ENCODE measurements around the gene ZBTB25.

The ZBTB25 gene

DNA sequence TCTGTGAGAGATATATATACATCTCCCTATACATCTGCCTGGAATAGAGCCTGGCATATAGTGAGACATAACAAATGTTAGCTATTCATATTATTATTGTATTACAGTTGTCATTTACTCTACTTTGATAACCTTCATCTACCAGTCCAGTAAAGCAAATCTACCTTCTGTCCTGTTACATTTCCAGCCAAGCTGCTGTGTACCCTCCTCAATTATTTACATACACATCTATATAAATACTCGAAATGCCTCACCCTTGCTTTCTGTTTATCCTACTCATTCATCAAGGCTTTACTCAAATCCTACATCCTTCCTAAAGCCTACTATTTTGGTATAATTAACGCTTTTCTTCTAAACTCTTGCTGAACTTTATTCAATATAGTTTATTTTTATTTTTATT, 9.6 kb upstream of the ZBTB25 start:
- FAIRE-seq = no peak

DNA sequence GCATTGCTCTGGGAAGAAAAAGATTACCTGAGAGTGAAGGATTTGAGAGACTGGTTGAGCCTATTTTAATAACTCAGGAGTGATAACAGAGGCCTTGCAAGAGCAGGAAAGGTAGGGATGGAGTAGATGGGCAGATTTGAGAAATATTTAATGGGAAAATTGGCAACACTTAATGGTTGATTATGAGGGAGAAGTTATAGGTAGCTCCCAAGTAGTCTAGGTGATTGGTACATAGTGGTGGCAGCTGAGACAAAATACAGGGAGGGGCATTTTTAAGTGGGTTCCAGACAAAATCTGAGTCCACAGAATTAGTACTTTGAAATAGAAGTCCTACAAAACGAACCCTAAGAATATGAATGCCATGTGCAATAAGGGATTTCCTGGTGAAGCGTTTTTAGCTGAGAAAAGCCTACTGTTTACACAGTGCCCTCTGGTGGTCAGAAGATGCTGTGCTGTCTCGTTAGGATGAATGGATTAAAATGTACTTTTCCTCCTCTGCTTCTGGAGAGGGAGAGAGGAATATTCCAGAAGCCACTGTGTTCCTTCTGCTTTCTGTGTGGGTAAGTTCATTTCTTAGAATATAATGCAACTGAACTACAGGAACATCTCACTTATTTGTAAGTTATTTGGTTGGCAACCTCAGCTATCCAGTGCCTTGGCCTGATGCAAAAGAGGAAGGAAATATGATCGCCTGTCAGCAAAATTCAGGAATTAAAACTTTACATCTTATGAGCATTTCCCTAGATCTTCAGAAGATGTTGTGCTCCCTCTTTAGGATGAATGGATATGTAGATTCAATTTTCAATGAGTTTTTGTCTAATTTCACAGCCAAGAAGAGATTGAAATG, 7.4 kb upstream of the ZBTB25 start:
- FAIRE-seq = no peak

DNA sequence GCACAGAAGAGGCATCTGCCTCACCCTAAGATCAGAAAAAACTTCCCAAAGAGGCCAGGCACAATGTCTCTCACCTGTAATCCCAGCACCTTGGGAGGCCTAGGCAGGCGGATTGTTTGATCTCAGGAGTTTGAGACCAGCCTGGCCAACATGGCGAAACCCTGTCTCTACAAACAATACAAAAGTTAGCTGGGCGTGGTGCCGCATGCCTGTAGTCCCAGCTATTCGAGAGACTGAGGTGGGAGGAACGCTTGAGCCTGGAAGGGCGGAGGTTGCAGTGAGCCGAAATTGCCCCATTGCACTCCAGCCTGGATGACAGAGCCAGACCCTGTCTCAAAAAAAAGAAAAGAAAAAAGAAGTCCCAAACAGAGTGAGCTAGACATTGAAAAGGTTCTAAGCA, 5.4 kb upstream of the ZBTB25 start:
- no peak for FAIRE-seq

DNA sequence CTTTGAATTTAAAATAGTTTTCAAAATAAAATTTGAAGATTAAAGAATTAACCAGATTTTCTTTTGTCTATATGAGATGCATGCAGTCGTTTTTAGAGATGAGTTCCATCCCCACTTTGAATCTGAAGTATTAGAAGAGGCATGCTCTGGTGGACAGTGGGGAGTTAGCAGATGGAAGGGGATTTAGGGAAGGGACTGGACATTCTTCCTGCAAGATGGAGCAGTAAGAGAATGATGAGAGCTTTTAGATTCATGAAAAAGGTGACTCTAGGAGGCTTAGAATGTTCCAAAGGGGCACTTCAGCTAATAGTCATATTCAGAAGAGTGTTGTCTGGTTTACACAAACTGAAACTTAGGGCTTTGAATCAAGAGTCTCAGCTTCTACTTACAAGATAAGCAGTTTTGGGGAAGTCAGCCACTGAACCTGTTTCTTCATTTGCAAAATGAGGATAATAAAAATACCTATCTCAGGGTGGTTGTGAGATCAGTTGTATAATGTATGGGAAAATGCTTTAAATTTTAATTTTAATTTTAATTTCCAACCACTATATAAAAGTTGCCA, 4.7 kb upstream of the ZBTB25 start:
- no peak for FAIRE-seq

DNA sequence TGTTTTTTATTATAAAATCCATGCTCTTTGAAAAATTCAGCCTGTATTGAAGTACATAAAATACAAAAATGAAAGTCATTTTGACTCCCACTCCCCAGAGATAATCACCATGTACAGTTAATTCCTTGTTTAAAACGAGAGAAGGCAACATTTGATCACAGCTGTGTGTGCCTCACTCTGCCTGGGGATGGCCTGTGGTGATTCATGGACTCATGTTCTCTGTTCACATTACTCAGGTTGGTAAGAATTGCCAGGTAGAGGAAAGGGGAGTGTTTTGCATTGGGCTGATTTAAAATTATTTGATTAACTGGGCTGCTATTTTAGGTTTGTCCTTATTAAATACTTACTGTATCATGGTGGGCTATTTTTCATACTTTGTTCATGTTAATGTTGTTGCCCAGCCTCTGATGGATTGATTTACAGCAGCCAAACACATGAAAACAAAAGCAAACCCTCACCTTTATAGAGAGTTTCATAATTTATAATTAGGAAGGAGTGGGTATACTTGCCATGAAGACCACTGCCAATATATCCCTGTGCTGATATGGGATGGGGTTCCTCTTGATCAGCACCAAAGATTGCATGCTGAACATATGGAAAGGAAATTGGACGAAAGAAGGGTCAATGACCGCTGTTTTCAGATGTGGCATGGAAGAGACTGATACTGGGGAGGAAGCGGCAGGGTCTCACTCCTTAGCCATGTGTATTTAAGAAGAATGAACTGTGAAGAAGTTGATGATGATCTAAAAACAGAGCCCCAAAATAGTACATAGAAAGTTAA, 3.9 kb upstream of the ZBTB25 start:
- no peak for FAIRE-seq

DNA sequence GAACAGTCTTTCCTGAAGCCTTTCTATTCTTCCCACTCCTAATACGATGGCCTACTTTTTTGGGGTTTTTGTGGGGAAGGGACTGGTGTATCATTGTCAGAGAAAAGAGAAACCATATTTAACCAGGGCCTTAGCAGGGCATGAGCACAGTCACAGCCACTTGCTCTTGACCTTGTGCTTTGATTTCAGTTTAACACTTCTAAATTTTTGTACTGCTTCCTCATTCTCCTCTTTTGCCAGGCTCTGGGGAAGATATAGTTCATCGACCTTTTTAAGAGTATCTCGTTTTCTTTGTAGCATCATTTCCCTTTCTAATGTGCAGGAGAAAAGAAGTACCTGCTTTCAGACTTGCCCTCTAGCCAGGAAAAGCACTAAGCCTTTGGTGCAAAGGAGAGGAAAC, 3.1 kb upstream of the ZBTB25 start:
- FAIRE-seq = no peak

DNA sequence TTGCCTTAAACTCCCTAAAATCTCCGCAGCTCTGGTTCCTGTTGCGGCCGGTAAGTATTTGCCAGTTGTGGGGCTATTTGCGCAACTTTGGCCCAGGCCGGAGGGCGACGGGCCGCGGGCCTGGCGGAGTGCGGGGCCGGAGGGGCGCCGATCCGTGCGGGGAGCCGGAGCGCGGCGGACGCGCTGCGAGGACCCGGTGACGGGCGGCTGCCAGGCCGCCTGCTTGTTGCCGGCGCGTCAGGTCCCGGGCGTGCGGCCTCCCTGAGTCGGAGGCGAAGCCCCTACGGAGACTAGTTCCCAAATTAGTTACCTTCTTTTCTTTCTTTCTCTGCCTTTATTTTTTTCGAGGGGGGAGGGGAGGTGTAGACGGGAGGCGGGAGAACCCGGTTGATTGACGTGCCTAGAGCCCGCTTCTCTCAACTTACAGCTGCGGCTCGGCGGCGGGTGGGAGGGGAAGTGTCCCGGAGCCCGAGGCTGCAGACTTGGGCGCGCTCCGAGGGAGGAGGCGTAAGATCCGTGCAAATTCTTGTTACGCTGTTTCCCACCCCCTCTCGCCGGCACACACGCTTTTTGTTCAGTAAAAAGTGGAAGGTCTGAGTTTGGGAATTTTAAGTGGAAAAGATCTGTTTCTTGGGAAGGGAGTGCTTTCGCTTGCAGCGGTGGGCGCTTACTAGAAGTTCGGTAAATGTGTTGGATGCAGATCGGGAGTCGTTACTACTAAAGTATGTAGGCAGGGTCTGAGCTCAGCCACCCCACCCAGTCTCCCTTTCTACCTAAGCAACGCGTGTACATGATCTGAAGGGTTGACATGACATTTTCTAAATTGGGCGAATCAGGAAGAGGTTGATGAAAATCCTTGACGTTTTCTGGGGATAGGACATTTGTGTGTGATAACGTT, 1.5 kb upstream of the ZBTB25 start:
- no peak for FAIRE-seq

DNA sequence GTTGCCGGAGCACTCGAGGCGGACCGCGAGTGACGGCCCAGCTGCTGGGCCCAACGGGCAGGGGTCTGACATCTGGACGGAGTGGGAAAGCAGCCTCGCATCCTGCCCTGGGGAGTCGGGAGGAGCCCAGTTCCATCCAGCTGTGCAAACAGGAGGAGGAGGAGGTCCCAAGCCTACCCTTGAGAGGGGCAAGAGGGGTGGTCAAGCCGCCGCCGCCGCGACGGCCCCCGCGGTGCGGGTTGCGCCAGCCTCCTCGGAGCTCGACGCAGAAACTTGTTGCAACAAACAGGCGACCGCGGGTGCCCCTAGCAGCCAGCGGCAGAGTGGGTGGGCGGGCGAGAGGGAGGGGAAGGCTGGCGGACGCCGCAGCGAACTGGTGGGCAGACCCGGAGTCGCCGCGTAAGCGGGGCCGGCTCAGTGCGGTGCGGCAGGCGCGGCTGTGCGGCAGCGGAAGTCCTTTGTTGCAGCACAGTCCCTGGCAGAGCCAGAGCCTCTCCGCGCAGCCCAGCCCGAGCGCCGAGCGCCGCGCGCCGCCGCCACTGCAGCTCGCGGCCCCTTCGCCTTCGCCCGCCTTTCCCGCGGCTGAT, 765 bp upstream of the ZBTB25 start, which contains the start of gene ZBTB1:
Gene ZBTB1, plus strand, starts transcription at position 461 of the 587 bp plus-strand sequence. CDS start 16,735 bp downstream, outside the sequence.
- no peak for FAIRE-seq

DNA sequence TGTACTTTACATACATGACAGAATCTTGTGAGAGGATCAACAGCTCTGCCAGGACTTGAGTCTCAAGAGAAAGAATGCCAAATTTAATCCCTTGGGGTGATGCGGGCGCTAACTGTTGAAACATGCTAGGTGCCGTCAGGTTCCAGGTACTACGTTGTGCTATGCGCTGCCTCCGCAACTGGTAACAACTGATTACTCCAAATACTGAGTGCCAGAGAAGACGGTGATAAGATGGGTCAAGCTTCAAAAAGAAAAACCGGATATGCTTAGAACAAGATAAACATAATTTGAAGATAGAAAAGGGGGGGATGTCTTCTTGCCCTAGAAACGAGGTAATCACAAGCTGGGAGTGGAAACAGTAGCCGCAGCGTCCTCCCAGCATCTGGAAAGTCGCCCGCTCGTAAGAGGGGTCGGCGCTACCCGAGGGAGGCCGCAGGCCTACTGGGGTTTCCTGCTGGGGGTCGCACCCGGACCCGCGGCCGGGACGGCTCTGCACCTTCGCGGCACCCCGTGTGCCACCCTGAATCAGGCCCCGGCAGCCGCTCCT, 678 bp downstream of the ZBTB25 start:
- no peak for FAIRE-seq

DNA sequence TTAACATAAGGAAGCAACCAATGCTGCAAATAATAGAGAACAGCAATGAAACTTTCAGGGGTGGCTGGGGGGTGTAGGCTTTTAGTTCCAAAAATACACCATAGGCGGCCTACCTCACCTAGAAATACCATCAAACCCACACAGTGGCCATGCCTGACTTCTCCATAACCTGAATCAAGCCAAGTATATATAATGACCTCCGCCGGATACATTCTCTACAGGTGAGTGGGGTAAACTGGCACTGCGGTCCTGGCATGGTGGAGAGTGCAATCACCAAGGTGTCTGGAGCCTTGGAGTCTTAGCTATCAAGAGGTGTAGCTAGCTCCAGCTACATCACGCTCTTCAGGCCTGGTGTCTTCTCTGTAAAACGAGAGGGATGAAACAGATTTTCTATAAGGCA, 1.2 kb downstream of the ZBTB25 start:
- FAIRE-seq = no peak

DNA sequence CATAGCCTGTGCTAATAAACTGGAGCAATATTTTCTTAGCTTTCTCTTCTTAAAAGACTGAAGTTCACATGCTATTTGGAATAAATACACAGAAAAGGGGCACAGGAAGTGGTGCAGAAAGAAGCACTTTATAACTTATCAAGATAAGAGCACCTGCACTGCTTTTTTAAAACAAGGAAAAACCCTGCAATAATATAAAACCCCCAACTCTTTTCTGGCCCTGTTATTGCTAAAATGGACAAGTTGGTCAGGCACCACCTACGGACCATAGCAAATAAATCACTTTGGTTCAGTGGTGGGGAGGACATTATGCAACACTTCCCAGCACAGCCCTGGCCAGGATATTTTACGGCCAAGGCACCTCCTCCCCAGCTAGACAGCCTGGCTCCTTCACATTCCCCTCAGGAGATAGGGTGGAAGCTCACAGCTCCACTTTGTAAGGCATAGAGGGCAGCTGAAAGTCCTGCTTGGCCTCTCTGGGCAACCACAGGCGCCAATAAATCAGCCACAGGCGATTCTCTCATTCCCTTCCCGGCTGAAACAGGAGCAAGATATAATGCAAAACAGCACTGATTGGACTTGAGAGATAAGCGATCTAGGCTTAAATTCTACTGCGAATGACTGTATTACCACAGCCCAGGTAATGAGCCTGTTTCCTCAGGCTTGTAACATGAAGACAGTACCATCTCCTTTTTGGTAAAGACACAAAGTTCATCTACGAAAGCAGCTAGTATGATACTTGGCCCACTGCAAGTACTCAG, 2.0 kb downstream of the ZBTB25 start:
- FAIRE-seq = no peak

DNA sequence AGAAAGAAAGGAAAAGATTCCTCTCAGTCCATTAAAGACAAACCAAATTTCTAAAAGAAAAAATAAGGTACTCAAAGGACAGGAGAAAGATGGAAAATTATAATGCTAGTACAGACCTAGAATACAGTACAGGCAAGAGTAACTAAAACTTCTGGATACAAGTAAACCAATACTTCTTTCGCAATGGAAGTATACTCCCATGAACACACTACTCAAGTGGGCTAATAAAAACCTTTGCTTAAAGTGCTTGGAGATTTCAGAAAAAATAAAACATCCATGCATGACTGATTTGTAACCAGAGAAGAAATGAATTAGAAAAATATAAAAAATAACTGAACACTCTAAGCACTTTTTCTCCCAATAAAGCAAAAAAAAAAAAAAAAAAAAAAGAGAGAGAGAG, 3.5 kb downstream of the ZBTB25 start:
- no peak for FAIRE-seq

DNA sequence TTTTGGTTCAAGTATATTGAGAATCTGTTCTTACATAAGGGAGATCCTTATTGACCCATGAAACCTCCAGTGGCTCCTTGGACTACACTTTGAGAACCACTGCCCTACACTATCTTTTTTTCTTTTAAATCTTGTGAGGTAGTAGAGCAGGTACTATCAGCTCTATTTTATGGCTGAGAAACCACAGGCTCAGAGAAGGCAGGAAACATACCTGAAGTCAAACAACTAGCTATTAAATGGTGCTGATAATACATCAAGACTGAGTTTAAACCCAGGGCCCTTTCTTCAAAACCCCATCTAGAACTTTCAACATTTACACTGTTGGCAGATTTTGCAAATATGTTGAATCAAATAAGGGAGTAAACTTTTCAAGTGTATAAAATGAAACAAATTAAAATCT, 6.9 kb downstream of the ZBTB25 start:
- FAIRE-seq = no peak

DNA sequence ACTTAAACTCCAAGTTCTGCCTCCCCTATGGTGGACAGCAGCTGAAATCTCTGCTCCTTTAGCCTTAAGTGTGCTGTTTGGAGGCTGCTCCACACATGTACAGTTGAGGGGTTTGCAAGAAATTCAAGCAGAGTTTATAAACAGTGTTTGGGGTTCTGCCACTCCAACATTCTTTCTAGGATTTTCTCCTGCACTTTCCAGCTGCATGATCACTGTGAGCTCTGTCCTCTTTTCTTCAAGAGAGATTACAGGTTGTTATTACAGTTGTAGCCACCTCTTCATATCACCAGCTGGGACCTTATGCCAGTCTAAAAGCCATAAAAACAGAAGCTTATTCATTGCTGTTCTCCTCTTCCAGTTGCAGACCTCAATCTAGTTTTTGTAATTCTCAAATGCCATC, 8.4 kb downstream of the ZBTB25 start:
- no peak for FAIRE-seq

DNA sequence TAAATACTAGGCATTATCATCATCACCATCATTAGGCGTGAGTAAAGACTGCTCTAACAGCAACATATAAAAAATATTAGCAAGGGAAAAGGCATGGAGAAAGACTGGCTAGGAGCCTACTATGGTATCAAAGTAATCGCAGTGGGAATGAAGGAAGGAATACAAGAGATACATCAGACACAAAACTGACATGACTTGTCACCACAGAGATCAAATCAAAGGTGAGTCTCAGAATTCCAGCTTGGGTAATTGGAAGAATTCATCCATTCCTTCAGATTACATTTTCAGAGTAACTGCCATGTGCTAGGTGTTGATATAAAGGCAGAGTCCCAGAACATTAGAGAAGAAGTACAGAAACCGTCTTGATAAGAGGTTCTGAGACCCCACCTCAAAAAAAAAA, 10.2 kb downstream of the ZBTB25 start:
- no peak for FAIRE-seq

DNA sequence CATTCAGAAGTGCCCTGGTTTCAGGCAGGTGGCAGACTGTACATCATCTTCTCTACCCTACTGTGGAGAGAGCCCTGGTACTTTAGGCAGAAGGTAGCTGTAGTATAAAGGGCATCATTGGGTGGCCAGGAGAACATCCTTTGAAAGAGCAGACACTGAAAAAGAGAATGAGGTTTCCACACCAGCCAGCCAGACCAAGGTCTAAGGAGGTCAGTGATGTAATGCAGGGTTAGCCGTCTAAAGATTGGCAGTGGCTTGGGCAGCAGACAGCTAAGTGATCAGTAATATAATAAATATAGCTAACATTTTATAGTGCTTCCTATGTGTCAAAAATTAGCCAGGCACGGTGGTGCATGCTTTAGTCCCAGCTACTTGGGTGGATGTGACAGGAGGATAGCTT, 12.0 kb downstream of the ZBTB25 start:
- no peak for FAIRE-seq

DNA sequence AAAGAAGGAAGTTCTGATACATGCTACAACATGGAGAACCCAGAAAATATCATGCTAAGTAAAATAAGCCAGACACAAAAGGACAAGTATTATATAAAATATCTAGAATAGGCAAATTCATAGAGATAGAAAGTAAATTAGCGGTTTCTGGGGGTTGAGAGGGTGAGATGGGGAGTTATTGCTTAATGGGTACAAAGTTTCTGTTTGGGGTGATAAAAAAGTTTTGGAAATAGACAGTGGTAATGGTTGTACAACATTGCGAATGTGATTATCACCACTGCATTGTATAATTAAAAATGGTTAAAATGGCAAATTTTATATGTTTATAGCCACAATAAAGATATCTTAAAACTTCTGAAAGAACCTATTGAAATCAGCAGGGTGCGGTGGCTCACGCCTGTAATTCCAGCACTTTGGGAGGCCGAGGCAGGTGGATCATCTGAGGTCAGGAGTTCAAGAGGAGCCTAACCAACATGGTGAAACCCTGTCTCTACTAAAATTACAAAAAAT, 15.0 kb downstream of the ZBTB25 start:
- FAIRE-seq = no peak

DNA sequence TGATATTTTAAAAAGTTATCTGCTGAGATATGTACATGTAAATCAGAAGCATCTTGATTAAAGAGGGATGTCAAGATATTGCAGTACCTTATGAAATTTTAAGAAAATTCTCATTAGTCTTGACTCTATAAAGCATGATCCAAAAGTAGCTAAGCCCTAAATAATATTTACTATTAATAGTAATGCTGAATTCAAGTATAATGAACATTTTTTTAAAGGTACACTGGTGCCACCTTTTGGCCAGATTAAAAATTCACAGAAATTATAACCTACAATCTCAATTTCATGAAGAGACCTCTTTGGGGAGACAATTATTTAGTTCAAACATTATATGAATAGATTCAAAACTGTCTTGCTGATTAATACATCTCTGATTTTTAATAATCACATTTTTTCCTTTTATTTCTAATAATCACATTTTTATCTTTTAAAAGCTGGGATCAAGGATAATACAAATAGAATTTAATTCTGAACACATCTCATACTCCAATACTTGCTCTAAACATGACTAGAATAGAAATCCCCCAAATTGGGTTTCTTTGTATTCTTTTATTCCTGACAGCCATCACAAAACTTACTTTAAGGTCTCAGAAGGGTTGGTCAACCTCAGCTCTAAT, 24.9 kb downstream of the ZBTB25 start:
- peak; percentile 62 for FAIRE-seq

DNA sequence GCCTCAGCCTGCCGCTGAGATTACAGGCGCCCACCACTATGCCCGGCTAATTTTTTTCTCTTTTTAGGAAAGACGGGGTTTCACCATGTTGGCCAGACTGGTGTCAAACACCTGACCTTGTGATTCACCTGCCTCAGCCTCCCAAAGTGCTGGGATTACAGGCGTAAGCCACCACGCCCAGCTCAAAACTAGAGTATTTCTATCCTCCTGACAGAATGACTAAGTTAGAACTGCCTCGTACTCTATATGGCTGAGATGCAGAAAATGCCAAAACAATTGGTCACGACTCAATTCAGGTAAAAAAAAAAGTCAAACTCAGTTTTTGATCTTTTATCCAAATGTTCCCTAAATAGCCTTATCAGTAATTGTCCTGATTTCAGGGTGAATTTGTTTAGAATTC, 27.2 kb downstream of the ZBTB25 start:
- no peak for FAIRE-seq

DNA sequence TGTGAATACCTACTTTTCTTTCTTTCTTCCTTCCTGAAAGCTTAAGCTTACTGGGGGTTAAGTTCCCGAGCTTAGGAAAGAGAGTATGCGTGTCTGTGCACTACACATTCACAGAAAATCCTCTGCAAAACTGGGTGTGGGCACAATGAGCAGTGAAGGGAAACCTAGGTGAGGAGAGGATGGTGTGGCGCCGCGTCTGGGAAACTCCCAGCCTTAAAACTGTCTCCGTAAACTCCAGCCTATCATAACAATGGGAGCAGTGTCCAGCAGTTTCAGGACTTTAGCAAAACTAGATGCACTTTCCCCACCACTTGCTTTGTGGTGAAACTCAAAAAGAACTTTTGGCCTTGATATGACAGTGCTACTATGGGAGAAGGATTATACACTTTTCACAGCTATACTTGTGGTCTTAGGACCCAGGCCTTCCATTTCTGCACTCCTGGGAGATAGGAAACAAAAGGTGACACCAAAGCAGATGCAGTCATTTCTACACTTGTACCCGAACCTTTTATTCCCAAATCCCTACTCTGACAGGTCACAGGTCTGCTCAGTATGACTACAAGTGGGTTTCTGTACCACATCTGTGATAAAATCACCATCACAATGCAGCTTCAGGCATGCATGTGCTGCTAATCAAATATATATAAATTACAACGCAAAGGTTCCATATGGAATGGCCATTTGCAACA, 27.9 kb downstream of the ZBTB25 start:
- FAIRE-seq = no peak
